HUES64 (cell line): Measurements from ENCODE around the gene ANO9.

Source experiments
- H3K27ac ChIP-seq: 2 replicates; pipeline ENCODE4 v1.7.0; 2013; ENCODE audit warnings: low read depth, low read length, inconsistent platforms
- H3K27me3 ChIP-seq: 2 replicates; pipeline ENCODE4 v1.6.1; 2013; ENCODE audit warnings: mild to moderate bottlenecking, low read length; ENCODE audit not compliant: insufficient read depth
- H3K36me3 ChIP-seq: 2 replicates; pipeline ENCODE4 v1.6.1; 2013; ENCODE audit warnings: mild to moderate bottlenecking, low read length; ENCODE audit not compliant: insufficient read depth
- H3K4me1 ChIP-seq: 2 replicates; pipeline ENCODE4 v1.6.1; 2013; ENCODE audit warnings: mild to moderate bottlenecking, low read length, moderate library complexity; ENCODE audit not compliant: insufficient read depth
- H3K4me3 ChIP-seq: 2 replicates; pipeline ENCODE4 v1.5.1; 2013; ENCODE audit warnings: mild to moderate bottlenecking, low read length, moderate library complexity
- H3K9ac ChIP-seq: 2 replicates; pipeline ENCODE4 v1.6.1; 2013; ENCODE audit warnings: mild to moderate bottlenecking, low read depth, low read length
- H3K9me3 ChIP-seq: 2 replicates; pipeline ENCODE4 v1.6.1; 2013; ENCODE audit warnings: low read depth, low read length; ENCODE audit not compliant: insufficient read depth
- WGBS: fragments of 150-250, 120-280 bp; methylation state at CpG from one replicate; pipeline ENCODE4 v1.1.7; 2013; ENCODE audit warnings: missing lambda C conversion rate; 5-methylcytosine and 5-hydroxymethylcytosine counted together

Gene ANO9

DNA sequence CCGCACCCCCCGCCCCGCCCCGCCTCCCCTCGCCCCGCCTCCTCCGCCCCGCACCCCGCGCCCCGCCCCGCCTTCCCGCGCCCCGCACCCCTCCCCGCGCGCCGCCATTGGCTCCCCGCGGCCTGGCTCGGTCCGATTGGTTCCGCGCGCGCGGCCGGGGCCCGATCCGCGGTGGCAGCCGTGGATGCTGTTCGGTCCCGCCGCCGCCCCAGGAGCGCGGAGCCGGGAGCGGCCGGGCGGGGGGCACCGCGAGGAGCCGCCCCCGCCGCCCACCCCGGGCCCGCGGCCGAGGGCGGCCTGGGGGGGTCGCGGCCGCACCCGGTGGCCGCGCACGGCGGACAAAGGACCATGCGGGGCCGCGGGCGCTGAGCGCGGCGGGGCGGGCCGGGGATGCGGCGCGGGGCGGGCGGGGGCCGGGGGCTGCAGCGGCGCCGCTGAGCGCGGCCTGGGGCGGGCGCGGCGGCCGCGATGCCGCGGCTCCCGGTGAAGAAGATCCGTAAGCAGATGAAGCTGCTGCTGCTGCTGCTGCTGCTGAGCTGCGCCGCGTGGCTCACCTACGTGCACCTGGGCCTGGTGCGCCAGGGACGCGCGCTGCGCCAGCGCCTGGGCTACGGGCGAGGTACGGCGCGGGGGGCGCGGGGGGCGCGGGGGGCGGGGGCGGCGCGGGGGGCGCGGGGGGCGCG lies 72.3 kb downstream of the ANO9 start, which contains the start of gene B4GALNT4:
Gene B4GALNT4, plus strand, starts transcription at position 164 of the 683 bp plus-strand sequence. Its CDS starts 305 bp downstream, at position 469.
- Histone ChIP-seq H3K4me3 (peak within 1 kb of the TSS; percentile 81), H3K9me3 (no peaks in the 10 kb centered on the region), H3K9ac (peak within 1 kb of the TSS; percentile 85), H3K36me3 (peaks cover 21% of the 10 kb centered on the region), H3K4me1 (no peaks in the 10 kb centered on the region), H3K27ac (peak within 1 kb of the TSS; percentile 76), H3K27me3 (no peaks in the 10 kb centered on the region)
- WGBS = under 1% methylated on average over 114 of the region's 118 CpGs

DNA sequence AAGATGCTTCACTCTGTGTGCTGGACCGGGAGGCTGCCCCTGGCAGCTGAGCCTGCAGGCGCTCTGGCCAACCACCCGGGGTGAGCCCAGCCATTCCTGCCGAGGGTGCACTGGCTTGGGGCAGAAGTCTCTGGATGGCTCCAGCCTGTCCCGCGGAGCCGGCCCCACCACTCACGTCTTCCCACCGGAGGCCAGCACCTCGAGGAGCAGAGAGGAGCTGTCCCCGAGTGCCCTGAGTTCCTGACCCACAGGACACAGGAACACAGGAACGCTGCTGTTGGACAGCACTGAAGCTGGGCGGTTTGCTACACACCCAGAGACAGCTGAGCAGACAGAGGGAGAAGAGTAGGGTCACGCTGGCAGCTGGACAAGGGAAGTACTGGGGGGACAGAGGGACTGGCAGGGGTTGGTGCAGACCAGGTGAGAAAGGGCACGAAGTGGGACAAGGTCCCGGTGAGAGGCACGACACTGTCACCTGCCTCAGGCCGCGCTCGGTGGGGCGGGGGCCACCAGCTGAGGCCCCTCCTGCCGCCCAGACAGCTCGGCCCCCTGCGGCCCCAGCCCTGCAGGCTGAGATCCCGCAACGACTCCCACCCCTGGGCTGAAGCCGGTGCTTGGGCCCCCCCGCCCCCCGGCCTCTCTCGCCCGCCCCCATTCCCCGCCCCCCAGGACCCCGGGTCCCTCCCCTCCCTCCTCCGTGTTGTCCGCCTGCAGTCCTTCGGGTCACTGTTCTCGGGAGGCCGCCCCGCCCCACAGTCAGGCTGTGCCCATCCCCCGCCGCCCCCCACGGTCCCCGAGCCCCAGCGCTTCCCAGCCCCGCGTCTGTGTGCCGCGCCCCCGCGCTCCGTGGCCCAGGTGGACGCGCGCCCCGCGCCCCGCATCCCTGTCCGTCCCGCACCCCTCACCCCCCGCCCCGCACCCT lies 73.1 kb downstream of the ANO9 start:
- no peaks in the 10 kb centered on the region for H3K4me1 ChIP-seq
- H3K9ac ChIP-seq = no peak overlapping the region
- no peak overlapping the region; the same call in 1 of the 2 replicates for H3K27ac ChIP-seq
- peak overlapping the region; percentile 44 for H3K4me3 ChIP-seq
- 8% methylated on average over 40 of the region's 61 CpGs for WGBS
- H3K27me3 ChIP-seq = no peaks in the 10 kb centered on the region
- peaks cover 14% of the 10 kb centered on the region for H3K36me3 ChIP-seq
- no peaks in the 10 kb centered on the region for H3K9me3 ChIP-seq

DNA sequence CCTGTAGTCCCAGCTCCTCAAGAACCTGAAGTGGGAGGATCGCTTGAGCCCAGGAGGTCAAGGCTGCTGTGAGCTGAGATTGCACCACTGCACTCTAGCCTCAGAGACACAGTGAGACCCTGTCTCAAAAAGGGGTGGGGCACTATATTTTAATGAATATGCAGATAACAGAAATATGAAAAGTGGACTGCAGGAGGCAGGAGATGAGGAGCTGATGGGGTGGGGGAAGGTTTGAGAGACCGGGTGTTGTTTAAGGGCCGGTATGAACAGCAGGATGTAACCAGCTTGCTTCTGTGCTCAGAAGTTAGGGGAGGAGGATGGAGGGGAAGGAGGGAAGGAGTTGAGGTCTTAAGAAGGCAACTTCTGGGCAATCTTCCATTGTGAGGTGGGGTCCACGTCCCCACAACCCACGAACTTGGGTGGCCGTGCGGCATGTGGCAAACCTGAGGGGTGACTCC lies 73.8 kb downstream of the ANO9 start:
- Histone ChIP-seq H3K4me3 (peak overlapping the region; percentile 44), H3K27ac (no peak overlapping the region), H3K36me3 (peaks cover 7% of the 10 kb centered on the region), H3K27me3 (no peaks in the 10 kb centered on the region), H3K9ac (no peak overlapping the region), H3K9me3 (no peaks in the 10 kb centered on the region), H3K4me1 (no peaks in the 10 kb centered on the region)
- WGBS = 42% methylated on average over 7 of the region's 7 CpGs
